B cell (primary cell): ENCODE data around the gene DOK5.

Experiments used
- EZH2 ChIP-seq: IDR thresholded peaks from 2 replicates; pipeline ENCODE4 v1.6.1; 2012; ENCODE audit warnings: borderline replicate concordance, low read depth, mild to moderate bottlenecking, moderate library complexity, low read length; ENCODE audit not compliant: insufficient read depth, poor library complexity, severe bottlenecking
- TF ChIP-seq, protein P1 (sequence below): fragments of 200-600 bp; IDR thresholded peaks from one replicate; pipeline ENCODE4 v1.8.0; 2022; ENCODE audit warnings: antibody characterized with exemption, mild to moderate bottlenecking

- TF ChIP-seq, protein P1, sequence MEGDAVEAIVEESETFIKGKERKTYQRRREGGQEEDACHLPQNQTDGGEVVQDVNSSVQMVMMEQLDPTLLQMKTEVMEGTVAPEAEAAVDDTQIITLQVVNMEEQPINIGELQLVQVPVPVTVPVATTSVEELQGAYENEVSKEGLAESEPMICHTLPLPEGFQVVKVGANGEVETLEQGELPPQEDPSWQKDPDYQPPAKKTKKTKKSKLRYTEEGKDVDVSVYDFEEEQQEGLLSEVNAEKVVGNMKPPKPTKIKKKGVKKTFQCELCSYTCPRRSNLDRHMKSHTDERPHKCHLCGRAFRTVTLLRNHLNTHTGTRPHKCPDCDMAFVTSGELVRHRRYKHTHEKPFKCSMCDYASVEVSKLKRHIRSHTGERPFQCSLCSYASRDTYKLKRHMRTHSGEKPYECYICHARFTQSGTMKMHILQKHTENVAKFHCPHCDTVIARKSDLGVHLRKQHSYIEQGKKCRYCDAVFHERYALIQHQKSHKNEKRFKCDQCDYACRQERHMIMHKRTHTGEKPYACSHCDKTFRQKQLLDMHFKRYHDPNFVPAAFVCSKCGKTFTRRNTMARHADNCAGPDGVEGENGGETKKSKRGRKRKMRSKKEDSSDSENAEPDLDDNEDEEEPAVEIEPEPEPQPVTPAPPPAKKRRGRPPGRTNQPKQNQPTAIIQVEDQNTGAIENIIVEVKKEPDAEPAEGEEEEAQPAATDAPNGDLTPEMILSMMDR: no peak
- TF ChIP-seq EZH2: no peak
Observed at GRCh38 chr20:54524849-54525248, 49.5 kb downstream of the DOK5 start.
